Non-pigmented ciliary epithelial cell (primary cell): ENCODE results near the gene LCE2C.

Experiments
- DNase-seq: peaks from one replicate; pipeline ENCODE4 v3.0.0-alpha.2; 2010; ENCODE audit warnings: low read depth

LCE2C gene

GRCh38 chr1:152725261-152725660 lies 50.2 kb downstream of the LCE2C start:
- no peak for DNase-seq
